NCI-H146 (cell line): ENCODE data around the gene LEF1.
"Not testable (repeated sequence)": the region's sequence is repeated elsewhere in the genome, so short reads cannot be mapped to it uniquely, and the experiment has no call there.

Experiments used
- DNase-seq: peaks from one replicate; lab custom pipeline; 2025; lab: John Stamatoyannopoulos, UW

Gene LEF1

DNA sequence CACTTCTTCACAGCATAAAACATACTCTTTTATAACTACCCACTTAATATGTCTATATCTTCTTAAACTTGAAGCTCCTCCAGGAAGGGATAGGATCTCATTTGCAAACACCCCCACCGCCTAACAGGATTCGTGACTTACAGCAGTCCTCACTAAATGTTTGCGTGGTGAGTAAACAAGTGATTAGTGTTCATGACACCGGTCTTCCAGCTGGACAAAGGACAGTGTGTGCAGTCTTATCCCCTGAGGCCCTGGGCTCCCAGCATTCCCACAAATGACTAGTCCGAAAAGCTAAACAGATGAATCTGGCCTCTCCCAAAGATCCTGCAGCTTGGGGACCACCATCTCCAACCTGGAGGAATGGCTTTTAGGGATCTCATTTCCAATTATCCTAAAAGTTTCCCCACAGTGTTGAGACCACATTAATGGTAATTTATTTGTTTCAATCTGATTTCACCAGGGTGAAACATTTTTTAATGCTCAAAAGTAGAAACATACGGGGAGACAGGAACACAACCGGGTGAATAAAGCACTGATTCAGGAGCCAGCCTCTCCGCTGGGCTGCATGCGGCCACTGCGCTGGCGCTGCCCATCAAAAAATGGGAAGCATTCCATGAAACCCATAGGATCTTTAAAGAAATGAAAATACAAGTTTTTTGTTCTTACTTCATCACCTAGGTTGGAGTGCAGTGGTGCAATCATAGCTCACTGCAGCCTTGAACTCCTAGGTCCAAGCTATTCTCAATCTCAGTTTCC lies 109.9 kb downstream of the LEF1 start:
- peak; percentile 71 for DNase-seq

DNA sequence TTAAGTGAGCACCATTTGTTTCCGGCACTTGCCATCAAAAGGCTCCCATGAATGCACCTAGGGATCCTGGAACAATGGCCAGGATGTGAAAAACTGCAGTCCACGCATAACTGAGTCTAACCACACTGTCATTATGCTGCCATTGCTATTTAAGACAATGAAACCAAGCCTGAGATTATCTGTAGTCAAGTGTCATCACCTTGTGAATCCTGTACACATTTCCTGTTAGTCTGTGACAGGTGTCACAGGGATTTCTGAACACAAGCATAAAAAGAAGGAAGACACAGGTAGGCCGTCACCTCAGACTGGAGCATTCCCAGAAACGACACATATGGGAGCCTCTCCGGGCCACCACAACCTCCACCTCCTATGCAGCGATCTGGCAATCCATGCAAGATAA lies 112.3 kb downstream of the LEF1 start:
- DNase-seq: no peak

DNA sequence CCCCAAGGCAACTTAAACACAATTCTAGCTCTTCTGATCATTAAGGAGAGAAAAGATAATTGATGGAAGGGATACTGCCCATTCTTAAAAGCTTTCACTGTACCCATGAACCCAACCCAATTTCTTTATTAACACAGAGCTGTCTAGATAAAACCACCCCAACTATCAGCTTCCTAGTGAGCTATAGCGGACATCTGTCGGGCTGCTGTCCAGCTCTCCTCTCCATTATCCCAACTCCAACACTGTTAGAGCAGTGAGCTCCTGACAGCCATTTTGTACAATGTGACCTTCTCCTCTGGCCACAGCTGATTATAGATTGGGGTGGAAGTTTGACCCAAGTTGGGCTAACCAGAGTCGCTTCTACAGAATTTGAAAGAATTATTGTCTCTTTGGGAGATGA lies 112.9 kb downstream of the LEF1 start:
- no peak for DNase-seq

DNA sequence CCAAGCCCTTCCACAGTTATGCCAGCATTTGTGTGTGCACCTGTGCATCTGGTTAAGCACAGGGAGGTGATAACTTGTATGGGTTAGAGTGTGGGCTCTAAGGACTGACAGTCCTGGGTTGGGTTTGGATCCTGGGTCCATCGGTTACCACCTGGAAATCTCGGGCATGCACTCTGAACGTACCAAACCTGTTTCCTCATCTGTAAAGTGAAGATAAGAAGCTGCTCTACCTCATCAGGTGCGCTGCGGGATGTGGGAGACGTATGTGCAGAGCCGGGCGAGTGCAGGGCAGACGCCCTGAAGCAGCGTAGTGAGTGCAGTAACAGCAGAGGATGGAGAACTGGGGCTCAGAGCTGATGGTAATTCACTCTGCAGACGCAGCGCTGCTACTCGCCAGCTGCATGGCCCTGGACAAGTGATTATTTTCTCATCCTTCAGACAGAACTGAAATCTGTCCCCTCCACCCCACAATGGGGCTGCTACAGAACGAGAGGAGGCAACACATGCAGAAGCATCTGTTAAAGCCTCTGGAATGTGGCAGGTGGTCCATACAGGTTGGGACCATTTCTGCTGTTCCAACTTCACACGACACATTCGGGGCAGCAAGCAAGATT lies 114.6 kb downstream of the LEF1 start:
- DNase-seq: no peak

GRCh38 chr4:108053251-108053711 lies 115.5 kb downstream of the LEF1 start:
- no peak for DNase-seq

DNA sequence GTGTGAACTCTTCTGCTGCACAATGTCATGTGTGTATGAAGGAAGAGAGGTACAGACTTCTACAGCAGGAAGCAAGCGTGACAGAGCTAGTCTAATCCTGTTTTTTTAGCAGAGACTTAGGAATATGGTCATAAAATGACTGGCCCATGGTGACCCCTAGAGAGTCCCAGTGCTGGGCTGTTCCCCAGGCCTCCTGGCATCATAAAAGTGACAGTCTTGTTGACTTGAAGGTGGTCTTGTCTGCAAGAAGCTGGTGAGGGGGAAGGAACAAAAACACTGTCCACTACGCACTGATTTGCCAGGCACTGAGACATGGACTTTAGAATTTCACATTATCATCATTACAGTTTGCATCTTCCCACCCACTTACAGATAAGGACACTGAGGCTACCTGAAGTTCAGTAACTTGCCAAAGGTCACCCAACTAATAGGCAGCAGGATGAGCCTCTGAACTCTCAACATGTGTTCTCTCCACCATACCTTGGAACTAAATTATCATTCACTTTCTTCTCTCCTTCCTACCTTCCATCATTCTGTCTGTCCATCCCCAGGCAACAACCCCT lies 116.1 kb downstream of the LEF1 start:
- DNase-seq: no peak

DNA sequence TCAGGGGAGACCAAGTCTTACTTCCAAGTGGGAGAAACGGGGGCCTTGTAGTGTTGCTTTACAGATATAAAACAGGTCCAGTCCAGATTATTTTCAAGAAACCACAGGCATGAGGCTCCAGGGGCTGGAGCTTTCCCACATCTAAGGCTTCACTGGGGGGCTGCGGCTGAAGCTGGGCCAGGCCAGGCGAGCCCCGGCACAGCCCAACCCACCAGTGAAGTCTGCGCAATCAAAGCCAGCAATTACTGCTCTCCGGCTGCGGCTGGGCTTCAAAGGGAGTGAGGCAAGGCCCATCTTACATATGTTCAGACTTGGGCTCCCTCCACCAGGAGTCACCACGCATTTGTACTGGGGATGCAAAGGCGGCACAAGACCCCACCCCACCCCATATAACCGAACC lies 117.4 kb downstream of the LEF1 start:
- no peak for DNase-seq

DNA sequence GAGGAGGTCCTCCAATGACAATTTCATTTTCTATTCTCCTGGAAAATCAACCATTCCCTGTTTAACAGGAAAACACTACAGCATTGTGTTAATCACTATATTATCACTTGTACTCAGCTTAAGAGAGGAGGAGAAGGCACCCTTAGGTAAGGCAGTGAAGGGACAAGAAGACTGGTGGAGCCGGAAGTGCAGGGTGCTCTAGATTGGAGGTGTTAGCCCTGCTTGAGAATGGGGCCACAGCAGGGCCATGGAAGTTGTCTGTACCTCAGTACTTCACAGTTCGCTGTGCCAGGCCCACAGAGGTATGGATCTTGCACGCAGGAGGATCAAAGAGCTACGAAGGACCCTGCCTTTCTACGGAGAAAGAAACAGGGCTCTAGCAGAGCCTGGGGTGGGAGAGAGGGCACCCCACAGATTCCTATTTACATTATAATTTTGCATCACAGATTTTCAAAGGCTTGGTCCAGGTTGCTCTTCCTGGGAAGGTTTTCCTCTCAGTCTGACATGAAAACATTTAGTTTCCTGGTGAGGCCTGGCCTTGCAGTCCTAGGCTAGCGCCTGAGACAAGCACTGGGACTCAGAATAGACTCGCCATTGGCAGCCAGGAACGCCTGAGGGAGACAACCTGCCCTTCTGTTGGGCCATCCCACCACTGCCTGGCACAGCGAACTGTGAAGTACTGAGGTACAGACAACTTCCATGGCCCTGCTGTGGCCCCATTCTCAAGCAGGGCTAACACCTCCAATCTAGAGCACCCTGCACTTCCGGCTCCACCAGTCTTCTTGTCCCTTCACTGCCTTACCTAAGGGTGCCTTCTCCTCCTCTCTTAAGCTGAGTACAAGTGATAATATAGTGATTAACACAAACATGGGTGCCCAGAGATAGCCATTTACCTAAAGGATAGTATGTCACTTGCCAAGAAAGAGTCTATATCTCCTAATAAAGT lies 118.3 kb downstream of the LEF1 start:
- not testable (repeated sequence) for DNase-seq

DNA sequence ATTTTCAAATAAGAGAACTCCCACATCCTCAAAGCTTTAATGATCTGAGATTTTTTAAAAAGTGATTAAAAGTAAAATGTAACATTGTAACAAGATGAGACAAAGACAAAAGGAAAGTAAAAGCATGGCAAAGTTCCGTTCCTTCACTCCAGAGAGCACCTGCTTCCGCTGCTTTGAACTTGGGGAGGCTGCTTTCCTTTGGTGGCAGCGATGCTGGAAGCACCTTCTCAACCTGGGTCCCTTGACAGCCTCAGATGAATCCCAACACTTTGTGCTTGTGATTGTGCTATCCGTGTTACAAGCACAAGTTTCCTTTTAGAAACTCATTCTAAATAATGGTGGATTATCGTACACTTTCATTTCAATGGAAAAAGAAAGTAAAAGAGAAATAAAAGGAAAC lies 119.3 kb downstream of the LEF1 start:
- DNase-seq: no peak

DNA sequence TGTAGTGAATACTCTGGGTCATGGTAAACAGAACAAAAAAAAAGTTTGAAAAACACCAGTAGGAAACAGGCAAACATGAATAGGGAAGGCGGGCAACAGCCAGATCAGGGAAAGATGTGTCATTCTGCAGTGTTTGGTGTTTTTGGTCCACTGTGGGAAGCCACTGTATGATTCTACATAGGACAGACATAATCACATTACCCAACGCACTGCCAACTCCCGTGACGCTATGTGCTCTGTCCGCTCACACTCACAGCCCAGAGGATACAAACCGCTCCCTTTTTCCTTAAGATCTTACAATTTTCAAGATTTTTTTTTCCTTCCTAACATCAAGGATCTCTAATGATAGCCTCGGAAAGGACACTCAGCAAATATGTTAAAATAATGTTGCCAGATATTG lies 119.7 kb downstream of the LEF1 start:
- no peak for DNase-seq

GRCh38 chr4:108048157-108048556 lies 120.6 kb downstream of the LEF1 start:
- DNase-seq: no peak

- no peak for DNase-seq
Observed at GRCh38 chr4:108047199-108047598, 121.5 kb downstream of the LEF1 start.

DNA sequence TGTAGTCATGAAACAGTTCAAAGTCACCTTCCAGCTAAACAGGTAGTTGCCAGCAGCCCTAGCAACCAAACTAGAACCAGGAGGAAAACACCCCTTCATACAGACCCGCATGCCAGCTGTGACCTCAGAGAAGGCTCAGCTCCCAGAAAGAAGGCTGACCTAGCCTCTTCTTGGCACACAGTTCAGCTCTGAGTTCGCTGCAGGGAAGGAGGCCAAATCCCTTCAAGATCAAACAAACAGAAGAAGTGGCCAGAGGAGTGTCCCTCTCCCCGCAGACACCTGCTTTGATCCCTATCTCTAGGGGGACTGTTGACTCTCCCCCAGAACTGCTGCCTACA lies 123.1 kb downstream of the LEF1 start:
- DNase-seq: no peak

DNA sequence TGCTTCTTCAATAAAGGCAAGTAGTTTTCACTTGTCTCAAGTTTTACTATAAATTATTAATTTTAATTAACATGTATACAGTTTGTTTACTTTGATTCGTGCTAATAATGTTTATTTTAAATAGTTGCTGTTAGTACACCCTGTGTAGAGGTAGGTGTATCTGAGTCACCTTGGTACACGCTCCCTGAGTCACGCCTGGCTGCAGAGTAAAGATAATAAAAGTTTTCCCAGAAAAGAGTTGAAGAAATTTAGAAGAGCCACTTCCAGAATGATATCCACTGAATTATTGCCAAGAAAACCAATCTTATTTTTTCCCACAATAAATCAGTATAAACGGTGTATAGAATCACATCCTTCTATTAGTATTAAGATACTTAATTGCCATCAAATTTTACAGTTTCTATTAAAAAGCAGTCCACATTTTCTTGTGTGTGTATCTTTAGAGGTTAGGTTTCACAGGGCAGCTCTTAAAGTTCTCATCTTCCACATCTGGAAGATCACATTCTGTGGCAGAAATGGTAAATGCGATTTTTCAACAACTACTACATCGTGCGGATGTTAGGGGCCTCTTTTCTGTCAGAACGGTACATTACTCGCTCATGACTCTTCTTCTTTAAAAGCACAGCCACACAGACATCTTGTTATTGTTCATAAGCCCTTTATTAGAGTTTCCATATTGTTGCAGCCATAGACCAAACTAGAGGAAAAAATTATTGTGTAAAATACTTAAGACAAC lies 123.6 kb downstream of the LEF1 start:
- no peak for DNase-seq

- DNase-seq: peak; percentile 39
Observed at GRCh38 chr4:108043526-108043925, 125.2 kb downstream of the LEF1 start.

DNA sequence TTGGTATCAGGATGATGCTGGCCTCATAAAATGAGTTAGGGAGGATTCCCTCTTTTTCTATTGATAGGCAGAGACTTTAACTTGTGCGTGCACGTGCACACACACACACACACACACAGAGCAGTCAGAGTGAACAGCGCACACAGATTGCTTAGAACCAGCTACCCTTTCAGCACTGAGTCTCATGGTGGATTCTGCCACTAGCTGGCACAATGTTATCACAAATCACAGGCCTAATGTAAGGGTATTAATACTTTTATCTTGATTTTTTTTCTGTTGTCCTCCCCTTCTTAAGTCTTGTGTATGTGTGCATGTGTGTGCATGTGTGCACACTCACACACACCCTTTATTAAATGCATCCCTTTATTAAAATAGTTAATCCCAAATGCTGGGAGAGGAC lies 125.8 kb downstream of the LEF1 start:
- no peak for DNase-seq

GRCh38 chr4:108037884-108038283 lies 130.8 kb downstream of the LEF1 start:
- DNase-seq: no peak

DNA sequence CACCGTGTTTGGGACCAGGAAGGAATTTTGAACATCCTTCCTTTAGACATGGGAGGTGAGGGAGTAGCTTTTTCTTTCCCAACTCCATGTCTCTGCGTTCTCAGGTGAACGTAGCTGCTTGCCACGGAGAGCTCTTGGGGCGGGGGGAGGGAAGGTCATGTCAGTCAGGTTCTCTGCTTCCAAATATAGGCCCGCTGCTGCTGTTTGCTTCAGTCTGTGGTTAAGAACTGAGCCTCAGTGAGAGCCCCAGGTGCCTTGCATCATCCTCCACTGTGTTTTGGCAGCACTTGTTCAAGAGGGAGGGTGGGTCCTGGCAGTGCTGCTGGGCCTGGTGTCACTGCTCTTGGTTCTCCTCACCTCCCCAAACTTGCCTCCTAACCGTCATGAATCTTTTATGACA lies 132.5 kb downstream of the LEF1 start:
- DNase-seq: no peak

DNA sequence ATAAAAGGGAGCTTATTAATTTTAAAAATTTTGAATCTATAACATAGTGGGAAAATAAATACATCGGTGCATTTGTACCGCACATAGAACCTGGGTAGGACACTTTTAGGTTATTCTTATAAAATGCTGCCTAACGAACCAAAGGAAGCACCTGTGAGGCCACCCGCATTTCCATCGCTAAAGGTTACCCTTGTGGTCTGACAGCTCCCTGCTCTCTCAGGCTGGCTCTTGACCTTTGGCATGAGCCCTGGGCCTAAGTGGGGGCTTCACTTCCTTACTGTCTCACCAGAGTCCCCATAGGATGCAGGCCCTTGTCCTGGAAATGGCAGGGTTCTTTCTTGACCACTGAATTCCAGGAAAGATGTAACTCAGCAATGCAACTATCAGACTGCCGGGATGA lies 133.0 kb downstream of the LEF1 start:
- no peak for DNase-seq

DNA sequence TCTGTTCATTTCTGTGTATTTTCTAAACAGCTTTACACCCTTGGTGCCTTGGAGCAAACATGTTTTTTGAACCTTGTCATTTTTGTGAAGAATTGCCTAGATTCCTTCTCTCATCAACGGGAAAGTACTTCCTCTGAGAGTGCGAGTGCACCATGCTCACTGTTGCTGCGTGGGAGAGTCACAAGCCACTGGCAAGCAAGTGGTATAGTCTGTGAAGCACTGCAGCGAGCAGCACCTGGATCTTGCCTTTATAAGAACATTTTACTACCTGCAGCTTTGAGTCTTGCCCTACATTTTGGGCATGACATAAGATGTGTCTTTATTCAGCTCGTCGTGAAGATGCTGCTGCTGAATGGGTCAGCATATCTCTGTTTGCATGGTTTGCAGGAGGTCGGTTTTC lies 134.2 kb downstream of the LEF1 start:
- DNase-seq: no peak

GRCh38 chr4:108033348-108033747 lies 135.4 kb downstream of the LEF1 start:
- DNase-seq: no peak
